ENCODE measurements around the gene CADM2.

DNA sequence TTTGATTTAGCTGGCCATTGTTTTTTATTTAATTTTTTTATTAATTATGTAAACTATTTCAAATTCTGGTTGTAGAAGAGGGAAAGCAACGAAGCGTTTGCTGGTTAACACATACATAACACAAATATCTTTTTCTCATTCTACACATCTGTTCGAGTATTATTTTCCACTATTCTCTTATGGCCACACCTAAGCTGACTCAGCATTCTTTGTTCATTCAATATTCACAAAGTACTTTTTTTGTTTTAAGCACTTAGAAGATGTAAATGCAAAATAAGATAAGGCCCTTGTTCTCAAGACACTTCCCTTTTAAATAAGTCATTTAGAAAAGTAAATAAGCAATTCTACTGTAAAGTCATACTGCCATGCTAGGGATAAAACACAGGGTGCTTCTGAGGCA, 45.4 kb downstream of the CADM2 start:
- TF ChIP-seq EZH2 (IDR thresholded peaks at IDR 0.05; ENCODE audit: insufficient read depth, poor library complexity, severe bottlenecking) (no peak), EZH2phosphoT487 (IDR thresholded peaks at IDR 0.05; ENCODE audit: insufficient read depth, low read depth) (no peak)
